ENCODE results near the gene EDC4.
"Not testable (repeated sequence)": the region's sequence is repeated elsewhere in the genome, so short reads cannot be mapped to it uniquely, and the experiment has no call there.

Gene EDC4

DNA sequence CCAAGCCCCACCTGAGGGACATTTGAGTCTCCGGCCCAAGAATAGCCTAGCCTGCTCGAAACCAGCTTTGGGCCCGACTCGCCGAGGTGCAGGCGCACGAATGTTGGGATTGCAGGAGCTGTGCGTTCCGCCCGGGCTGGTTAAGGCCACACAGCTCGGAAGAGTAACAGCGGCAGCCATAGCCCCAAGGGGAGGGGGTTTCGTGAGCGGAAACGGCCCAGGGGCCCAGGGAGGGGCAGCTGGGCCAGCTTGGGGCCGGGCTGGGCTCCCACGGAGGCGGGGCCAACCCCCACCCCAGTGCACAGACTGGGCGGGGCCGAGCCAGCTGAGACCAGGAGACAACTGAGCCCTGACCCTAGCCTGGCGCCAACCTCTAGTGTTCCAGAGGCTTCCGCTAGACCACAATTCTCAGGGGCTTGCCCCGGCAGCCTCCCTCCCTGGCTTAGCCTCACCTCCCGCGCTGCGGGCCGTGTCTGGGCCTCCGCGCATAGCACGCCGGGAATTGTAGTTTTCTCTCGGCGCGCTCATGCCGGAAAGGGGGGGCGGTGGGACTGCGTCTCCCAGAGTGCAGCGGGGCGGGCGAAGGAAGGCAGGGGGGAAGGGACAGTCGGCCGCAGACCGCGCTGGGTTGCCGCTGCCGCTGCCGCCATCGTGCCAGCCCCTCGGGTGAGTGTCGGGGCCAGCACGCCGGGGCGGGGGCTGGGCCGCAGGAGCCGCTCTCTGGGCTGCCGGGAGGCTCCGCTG, 26.4 kb upstream of the EDC4 start, which contains the start of gene NUTF2:
Gene NUTF2 (plus strand): TSS at position 614 of the 744 bp plus-strand sequence. CDS start 18,198 bp downstream, outside the sequence.
- DNase-seq (ENCODE audit: low read depth in 2 of 3, low spot score in 1 of 3) = peak; percentile 92 to 96 (median 93)

DNA sequence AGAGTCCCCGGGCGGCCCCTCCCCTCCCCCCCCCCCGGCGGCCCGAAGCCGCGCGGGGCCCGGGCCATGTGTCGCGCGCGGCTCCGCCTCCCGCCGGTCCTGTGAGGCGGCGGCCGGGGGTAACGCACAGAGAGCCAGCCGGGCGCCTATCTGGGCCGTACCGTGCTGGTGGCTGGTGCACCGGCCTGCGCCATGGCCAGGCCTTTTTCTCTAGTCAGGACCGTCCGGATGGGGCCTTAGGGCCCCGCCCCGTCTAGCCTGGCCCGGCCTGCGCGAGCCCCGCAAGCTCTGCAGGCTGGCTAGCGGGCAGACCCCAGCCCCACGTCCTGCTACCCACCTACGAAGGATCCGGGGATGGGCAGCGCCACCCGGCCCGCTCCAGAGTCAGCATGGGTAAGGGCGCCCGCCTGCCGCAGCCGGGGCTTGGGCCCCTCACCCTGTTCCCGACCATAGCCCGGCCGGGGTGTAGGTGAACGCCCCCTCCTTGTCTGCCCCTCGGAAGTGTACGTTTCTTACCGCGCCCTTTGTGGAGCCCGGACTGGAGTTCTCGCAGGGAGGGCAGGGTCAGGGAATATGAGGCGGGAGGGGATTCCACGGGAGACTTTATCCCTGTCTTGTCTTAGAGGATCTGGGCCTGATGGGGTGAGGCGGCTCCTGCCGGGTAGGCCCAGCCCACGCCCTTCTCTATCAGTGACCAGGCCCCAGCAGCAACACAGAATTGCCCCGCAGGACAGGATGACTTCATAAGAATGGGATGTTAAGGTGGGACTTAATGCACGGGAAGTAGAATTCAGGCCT, 25.6 kb upstream of the EDC4 start, which contains the start of gene CENPT:
Gene CENPT (minus strand): TSS at position 630 of the 798 bp plus-strand sequence. CDS start 13,834 bp downstream, outside the sequence.
- no peak for DNase-seq (ENCODE audit: low read depth in 2 of 3, low spot score in 1 of 3)

DNA sequence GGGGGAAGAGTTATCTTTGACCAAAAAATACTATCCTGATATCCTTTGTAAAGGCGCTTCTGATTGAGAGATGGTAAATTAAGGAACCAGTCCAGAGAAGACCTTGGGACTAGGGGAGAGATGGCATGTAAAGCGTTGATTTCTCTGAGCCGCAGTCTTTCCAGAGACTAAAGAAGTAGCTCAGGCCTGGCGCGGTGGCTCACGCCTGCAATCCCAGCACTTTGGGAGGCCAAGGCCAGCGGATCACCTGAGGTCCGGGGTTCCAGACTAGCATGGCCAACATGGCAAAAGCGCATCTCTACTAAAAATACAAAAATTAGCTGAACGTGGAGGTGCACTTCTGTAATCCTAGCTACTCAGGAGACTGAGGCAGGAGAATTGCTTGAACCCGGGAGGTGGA, 24.7 kb upstream of the EDC4 start:
- no peak for DNase-seq (ENCODE audit: low read depth in 2 of 3, low spot score in 1 of 3)

DNA sequence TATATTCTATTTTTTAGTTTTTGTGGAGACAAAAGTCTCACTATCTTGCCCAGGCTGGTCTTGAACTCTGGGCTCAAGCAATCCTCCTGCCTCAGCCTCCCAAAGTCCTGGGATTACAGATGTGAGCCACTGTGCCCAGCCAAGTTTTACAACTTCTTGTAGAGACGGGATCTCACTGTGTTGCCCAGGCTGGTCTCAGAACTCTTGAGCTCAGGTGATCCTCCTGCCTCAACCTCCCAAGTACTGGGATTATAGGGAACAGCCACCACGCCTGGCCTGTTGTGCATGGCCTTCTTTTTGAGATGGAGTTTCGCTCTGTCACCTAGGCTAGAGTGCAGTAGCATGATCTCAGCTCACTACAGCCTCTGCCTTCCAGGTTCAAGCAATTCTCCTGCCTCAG, 19.2 kb upstream of the EDC4 start:
- DNase-seq (ENCODE audit: low read depth in 2 of 3, low spot score in 1 of 3) = no peak

GRCh38 chr16:67855789-67856188, 17.1 kb upstream of the EDC4 start:
- DNase-seq (ENCODE audit: low read depth in 2 of 3, low spot score in 1 of 3) = no peak

DNA sequence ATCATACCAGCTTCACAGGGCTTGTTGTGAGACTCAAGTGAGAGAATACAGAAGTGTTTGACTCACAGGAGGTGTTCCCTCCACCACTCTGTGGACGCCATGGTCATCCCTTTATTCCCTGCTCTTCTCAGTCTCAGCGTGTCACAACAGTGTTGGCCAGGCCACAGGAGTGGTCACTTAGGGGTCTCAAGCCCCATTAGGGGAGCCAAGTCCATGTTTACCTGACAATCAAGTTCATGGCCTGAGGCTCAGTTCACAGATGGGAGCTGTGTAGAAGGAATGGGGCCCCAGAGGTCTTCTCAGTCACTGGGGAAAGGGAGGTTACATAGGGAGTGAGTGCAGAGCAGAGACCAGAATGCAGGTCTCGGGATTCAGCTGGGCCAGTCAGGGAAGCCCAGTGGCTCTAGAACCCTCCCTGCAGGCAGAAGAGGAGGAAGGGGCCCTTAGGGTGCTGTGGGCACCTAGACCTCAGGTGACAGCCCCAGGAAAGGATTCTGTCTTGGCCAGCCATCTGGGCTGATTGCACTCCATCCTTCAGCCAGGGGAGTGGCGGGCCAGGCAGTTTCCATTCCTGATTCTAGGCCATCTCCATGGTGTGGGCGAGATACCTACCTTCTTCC, 15.8 kb upstream of the EDC4 start:
- no peak for DNase-seq (ENCODE audit: low read depth in 2 of 3, low spot score in 1 of 3)

GRCh38 chr16:67857547-67858233, 15.2 kb upstream of the EDC4 start:
- DNase-seq (ENCODE audit: low read depth in 2 of 3, low spot score in 1 of 3) = no peak

- no peak for DNase-seq (ENCODE audit: low read depth in 2 of 3, low spot score in 1 of 3)
Measured at GRCh38 chr16:67858500-67858899, 14.4 kb upstream of the EDC4 start.

DNA sequence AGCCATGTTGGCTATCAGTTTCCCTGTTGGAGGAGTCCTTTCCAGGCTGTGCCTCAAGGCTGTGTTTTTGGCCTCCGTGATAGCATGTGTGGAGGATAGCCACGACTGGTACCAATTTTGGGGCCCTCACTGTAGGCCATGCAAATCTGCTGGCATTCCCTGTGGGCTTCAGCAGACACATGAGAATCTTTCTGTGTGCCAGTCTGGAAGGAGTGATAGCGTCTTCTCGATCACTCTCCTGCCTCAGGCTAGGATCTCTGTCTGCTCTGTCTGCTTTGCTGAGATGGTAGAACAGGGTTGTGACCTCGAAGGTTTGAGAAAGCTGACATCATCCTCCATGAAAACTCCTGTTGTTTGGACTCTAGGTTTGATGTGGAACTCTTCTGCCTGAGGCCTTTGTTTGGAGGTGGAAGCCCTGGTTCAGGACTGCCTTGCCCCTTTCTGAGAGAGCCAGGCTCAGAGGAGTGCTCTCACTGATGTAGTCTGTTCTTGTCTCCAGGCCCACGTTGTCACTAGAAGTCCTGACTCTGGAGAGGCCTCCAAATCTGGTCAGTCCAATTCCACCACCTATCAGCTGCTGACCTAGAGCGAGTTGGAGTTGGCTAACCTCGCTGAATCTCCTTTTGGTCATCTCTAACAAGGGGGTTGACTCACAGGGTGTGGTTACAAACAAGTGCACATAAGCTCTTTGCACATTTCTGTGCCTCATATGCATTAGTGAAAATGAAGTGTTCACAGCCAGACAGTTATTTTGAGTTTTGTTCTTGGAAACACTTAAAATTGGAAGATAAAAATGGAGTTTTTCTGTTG, 12.1 kb upstream of the EDC4 start:
- no peak for DNase-seq (ENCODE audit: low read depth in 2 of 3, low spot score in 1 of 3)

- no peak for DNase-seq (ENCODE audit: low read depth in 2 of 3, low spot score in 1 of 3)
Measured at GRCh38 chr16:67861877-67862276, 11.0 kb upstream of the EDC4 start.

GRCh38 chr16:67862623-67863583, 9.9 kb upstream of the EDC4 start:
- DNase-seq (ENCODE audit: low read depth in 2 of 3, low spot score in 1 of 3) = no peak

GRCh38 chr16:67864044-67864443, 8.8 kb upstream of the EDC4 start:
- DNase-seq (ENCODE audit: low read depth in 2 of 3, low spot score in 1 of 3) = not testable (repeated sequence)

- DNase-seq (ENCODE audit: low read depth in 2 of 3, low spot score in 1 of 3) = no peak
Measured at GRCh38 chr16:67864594-67864993, 8.3 kb upstream of the EDC4 start.

GRCh38 chr16:67865318-67865717, 7.5 kb upstream of the EDC4 start:
- DNase-seq (ENCODE audit: low read depth in 2 of 3, low spot score in 1 of 3) = no peak

DNA sequence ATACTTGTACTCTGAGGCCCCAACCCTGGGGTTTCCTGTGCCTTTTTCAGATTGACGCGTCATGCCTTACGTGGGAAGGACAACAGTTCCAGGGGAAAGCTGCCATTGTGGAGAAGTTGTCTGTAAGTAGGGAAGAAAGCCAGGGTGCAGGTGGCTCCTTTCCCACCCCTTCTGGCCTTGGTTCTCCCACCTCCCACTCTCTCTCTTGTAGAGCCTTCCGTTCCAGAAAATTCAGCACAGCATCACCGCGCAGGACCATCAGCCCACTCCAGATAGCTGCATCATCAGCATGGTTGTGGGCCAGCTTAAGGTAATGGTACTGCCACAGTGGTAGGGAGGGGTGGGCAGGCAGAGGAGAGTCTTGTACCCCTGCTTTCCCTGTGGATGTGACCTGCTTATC, 4.6 kb upstream of the EDC4 start:
- DNase-seq (ENCODE audit: low read depth in 2 of 3, low spot score in 1 of 3) = no peak

- DNase-seq (ENCODE audit: low read depth in 2 of 3, low spot score in 1 of 3) = no peak
Measured at GRCh38 chr16:67869653-67870052, 3.2 kb upstream of the EDC4 start.

DNA sequence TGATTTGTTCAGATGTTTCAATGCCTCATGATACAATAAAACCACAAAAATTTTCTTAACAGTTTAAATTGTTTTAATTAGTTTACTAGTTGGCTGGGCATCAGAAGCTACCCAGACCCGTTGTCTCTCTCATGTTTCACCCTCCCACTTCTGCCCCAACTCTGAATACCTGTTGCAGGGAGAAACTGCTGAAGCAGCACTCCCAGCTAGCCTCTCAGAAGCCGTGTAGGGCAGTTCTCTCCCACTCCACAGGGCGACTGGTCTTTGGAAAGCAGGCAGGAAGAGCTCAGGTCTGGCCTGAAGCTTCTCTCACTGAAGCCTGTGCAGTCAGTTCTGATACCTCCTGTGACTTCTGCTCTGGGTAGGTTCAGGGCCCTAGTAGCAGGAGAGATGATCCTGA, 1.6 kb upstream of the EDC4 start:
- DNase-seq (ENCODE audit: low read depth in 2 of 3, low spot score in 1 of 3) = no peak

DNA sequence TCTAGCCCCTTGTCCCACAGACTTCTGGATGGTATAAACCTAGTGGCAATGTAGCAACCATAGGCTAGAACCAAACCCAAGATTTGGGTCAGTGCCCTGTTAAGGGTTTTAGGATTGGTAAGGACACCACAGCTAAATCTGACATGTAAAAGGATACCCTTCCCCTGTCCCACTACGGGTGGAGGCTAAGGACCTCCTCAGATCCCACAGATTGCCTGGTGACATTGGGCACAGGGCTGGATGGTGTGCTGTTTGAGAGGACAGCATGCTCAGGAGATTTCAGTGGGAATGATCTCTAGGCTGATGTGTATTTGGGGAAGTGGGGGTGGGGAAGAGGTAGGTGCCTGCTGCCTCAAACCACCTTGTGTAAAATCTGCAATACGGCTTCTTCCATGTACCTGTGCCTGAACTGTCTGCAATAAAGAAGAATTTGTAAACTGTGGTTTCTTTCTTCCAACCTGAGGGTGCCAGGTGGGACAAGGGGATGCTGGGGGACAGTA, 671 bp upstream of the EDC4 start:
- DNase-seq (ENCODE audit: low read depth in 2 of 3, low spot score in 1 of 3) = no peak
